GM06990 (cell line): ENCODE measurements around the gene ATRIP.

Experiments used
- DNase-seq: peaks from one replicate; pipeline ENCODE4 v3.0.0-alpha.2; 2011; ENCODE audit not compliant: insufficient read length; ENCODE audit errors: extremely low read depth
- H3K27me3 ChIP-seq: replicated peaks from 2 replicates; pipeline ENCODE4 v1.6.0; 2011; ENCODE audit warnings: low read length; ENCODE audit not compliant: control insufficient read depth, insufficient read depth
- H3K36me3 ChIP-seq: 2 replicates; pipeline ENCODE4 v1.5.1; 2011; ENCODE audit warnings: low read length; ENCODE audit not compliant: control insufficient read depth, insufficient read depth
- H3K4me3 ChIP-seq: replicated peaks from 2 replicates; pipeline ENCODE4 v1.5.1; 2011; ENCODE audit warnings: low read depth, mild to moderate bottlenecking, control low read depth, low read length
- TF ChIP-seq, protein P1 (sequence below): IDR thresholded peaks from 2 replicates; pipeline ENCODE4 v1.5.1; 2011; ENCODE audit warnings: low read length, control low read depth, mild to moderate bottlenecking, inconsistent platforms; ENCODE audit not compliant: insufficient read depth, poor library complexity, severe bottlenecking

Gene ATRIP

DNA sequence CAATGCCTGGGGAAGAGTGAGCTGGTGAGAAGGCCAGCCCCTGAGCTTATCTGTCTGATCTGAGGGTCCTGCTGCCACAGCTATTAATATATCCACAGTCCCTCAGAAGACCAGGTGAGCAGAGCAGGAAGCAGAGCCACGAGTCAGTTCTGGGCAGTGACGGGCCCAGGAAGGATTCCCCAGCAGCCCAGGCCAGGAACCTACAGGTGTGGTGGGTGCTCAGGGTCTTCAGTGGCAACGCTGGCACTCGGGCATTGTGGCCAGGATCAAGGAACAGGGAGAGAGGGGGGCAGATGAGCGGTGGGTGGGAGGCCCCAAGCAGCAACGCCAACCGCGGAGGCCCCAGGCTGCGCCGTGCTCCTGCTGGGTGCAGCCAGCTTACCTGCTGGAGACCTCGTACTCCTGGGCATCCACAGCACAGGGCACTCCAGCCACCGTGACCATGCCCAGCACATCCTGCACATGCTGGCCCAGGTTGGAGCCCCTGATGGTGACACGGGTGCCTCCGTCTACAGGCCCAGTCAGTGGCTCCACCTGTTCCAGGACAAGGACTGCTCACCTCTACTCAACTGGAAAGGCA is 28.9 kb upstream of the ATRIP start:
- Histone ChIP-seq H3K4me3 (no peak overlapping the region), H3K27me3 (no peaks in the 10 kb centered on the region), H3K36me3 (no peaks in the 10 kb centered on the region; the same call in 1 of the 2 replicates)
- no peak for DNase-seq
- TF ChIP-seq, protein P1, sequence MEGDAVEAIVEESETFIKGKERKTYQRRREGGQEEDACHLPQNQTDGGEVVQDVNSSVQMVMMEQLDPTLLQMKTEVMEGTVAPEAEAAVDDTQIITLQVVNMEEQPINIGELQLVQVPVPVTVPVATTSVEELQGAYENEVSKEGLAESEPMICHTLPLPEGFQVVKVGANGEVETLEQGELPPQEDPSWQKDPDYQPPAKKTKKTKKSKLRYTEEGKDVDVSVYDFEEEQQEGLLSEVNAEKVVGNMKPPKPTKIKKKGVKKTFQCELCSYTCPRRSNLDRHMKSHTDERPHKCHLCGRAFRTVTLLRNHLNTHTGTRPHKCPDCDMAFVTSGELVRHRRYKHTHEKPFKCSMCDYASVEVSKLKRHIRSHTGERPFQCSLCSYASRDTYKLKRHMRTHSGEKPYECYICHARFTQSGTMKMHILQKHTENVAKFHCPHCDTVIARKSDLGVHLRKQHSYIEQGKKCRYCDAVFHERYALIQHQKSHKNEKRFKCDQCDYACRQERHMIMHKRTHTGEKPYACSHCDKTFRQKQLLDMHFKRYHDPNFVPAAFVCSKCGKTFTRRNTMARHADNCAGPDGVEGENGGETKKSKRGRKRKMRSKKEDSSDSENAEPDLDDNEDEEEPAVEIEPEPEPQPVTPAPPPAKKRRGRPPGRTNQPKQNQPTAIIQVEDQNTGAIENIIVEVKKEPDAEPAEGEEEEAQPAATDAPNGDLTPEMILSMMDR = no peak

DNA sequence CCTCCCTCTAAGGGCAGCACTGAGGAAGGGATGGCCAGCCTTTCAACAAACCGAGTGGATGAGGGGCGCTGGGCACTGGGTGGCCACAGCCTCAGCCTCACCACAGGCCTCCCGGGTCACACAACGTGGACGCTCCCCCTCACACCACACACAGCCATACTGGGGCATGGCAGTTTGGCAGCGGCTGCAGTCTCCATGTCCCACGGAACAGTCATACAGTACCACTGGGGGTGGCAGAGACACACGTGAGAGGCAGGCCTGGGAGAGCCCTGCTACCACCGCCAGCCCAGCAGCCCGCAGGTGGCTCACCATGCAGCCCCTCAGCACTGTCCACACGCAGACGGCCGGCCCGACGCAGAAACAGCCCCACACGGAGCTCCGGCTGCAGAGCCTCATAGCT is 28.4 kb upstream of the ATRIP start:
- Histone ChIP-seq H3K4me3 (no peak overlapping the region), H3K27me3 (no peaks in the 10 kb centered on the region), H3K36me3 (no peaks in the 10 kb centered on the region; the same call in 1 of the 2 replicates)
- TF ChIP-seq, protein P1 = no peak
- DNase-seq = no peak

DNA sequence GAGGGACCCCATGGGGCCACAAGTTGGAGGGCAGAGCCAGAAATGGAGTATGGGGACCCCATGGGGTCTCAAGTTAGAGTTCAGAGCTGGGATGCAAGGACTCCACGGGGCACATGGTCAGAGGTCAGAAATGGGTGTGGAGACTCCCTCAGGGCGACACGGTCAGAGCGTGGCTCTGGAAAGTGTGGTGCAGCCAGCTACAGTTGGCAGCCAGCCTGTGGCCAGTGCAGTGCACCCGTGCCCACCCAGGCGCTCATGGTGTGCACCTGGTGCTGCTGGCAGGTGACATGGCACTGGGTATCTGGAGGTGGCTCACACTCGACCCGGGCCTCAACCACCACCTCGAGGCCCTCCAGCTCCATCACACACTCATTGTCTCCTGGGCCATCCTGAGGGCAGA is 27.9 kb upstream of the ATRIP start:
- Histone ChIP-seq H3K4me3 (no peak overlapping the region), H3K27me3 (no peaks in the 10 kb centered on the region), H3K36me3 (no peaks in the 10 kb centered on the region; the same call in 1 of the 2 replicates)
- TF ChIP-seq, protein P1 = no peak
- DNase-seq = no peak

DNA sequence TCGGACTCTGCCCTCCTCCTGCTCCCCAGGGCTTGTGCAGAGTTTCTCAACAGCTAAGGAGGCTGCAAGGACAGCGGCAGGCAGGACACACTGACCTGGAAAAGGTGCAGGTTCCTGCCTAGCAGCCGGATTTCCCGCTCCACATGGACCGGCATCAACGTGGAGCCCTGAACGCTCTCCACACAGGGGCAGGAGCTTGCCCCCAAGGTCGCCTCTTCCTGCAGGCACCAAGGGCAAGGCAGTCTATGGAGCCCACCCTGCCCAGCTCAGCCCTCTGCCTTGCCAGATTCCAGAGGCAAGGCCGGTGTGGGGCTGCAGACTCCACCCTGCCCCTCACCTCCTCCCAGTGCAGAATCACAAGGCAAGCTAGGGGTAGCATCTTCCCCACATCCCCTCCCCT is 27.4 kb upstream of the ATRIP start:
- Histone ChIP-seq H3K4me3 (no peak overlapping the region), H3K27me3 (no peaks in the 10 kb centered on the region), H3K36me3 (no peaks in the 10 kb centered on the region; the same call in 1 of the 2 replicates)
- DNase-seq = no peak
- TF ChIP-seq, protein P1 = no peak

DNA sequence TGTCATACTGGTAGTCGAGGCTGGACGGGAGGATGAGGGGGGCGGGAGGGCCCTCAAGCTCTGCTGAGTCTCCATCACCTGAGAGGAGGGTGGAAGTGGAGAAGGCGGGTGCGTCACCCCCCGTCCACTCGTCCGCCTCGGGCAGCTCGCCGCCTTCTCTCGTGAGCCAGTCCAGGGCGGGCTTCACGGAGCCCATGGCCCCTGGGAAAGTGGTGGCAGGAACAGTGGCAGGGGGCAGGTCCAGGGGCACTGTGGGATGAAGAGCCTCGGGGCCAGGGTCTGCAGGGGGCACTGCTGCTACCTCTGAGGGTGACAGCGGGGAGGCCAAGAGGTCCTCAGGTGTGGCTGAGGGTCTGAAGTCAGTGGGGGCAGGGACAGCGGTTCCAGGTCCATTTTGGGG is 26.9 kb upstream of the ATRIP start:
- H3K36me3 ChIP-seq = no peaks in the 10 kb centered on the region
- no peaks in the 10 kb centered on the region for H3K27me3 ChIP-seq
- TF ChIP-seq, protein P1 = no peak
- H3K4me3 ChIP-seq = no peak overlapping the region
- DNase-seq = no peak

DNA sequence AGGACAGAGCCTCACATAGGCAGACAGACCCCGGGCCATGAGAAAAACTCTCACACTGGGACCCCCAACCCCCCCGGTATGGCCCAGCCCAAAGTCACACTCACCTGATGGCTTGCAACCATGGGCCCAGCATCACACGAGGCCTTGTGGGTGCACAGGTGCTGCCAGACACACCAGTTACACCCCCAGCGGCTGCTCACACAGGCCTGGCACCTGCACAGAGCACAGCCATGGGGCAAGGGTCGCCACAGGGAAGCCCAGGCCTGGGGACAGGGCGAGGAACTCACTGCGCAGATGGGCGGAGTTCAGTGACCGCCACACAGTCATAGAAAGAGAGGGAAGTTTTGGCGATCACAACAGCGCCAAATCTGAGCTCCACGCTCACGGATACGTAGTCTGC is 26.0 kb upstream of the ATRIP start:
- no peak overlapping the region for H3K4me3 ChIP-seq
- TF ChIP-seq, protein P1 = no peak
- H3K27me3 ChIP-seq = no peaks in the 10 kb centered on the region
- H3K36me3 ChIP-seq = no peaks in the 10 kb centered on the region
- DNase-seq = no peak
